Panc1 (cell line): ENCODE results near the gene CHRNG. TPM values are rescaled to one million over a fixed set of nuclear protein-coding genes. Genes with fewer than 3 reads are reported as not detected.
A peak's percentile ranks its signal among the peaks of the same experiment; 100 is the strongest.

Experiments
- ATAC-seq: fragments of 200-7000 bp; cut with Tn5 transposase; 2 replicates; pipeline ENCODE4 v1.9.1; 2020; ENCODE audit warnings: mild to moderate bottlenecking, moderate library complexity
- BruUV-seq: library from RNA; stranded (reverse); fragments of 400-500 nt; replicated peaks from 2 replicates; lab custom pipeline; 2021; lab: Mats Ljungman, UMichigan
- CTCF ChIA-PET: fragments of 300-600 bp; sonication (Branson Sonifier 250); formaldehyde crosslinking; loops from one replicate; lab custom pipeline; 2022; ENCODE audit warnings: antibody characterized with exemption; lab: Charles Lee
- POLR2A ChIA-PET: fragments of 300-600 bp; sonication (Branson Sonifier 250); formaldehyde crosslinking; loops from one replicate; lab custom pipeline; 2022; ENCODE audit warnings: antibody characterized with exemption; lab: Charles Lee
- DNase-seq: peaks from one replicate; pipeline ENCODE4 v3.0.0-alpha.2; 2010; ENCODE audit warnings: low read depth, low spot score
- H3K27ac ChIP-seq: 2 replicates; pipeline ENCODE4 v1.5.1; 2011; ENCODE audit warnings: mild to moderate bottlenecking, low read length, inconsistent platforms
- H3K27me3 ChIP-seq: fragments of 200-500 bp; sonication (Bioruptor generic); 2 replicates; pipeline ENCODE4 v1.6.0; 2014; ENCODE audit warnings: low read length, inconsistent platforms; ENCODE audit not compliant: control insufficient read depth, insufficient read depth
- H3K36me3 ChIP-seq: fragments of 200-500 bp; sonication (Bioruptor generic); 2 replicates; pipeline ENCODE4 v1.5.1; 2014; ENCODE audit warnings: inconsistent platforms, mild to moderate bottlenecking, low read length, moderate library complexity; ENCODE audit not compliant: control insufficient read depth, insufficient read depth
- H3K4me1 ChIP-seq: 2 replicates; pipeline ENCODE4 v1.5.1; 2011; ENCODE audit warnings: inconsistent platforms, mild to moderate bottlenecking, low read length, moderate library complexity; ENCODE audit not compliant: control insufficient read depth, insufficient read depth
- H3K4me3 ChIP-seq, 2 experiments: 2 replicates each; pipeline ENCODE4 v1.5.1; 2011 to 2012; ENCODE audit warnings: low read depth in 2 of 2, low read length in 2 of 2, mild to moderate bottlenecking in 2 of 2, inconsistent platforms in 1 of 2, moderate library complexity in 1 of 2
- H3K9me3 ChIP-seq: fragments of 200-500 bp; sonication (Bioruptor generic); 2 replicates; pipeline ENCODE4 v1.5.1; 2014; ENCODE audit warnings: low read depth, mild to moderate bottlenecking, inconsistent platforms, low read length, moderate library complexity; ENCODE audit not compliant: control insufficient read depth, insufficient read depth
- CTCF ChIP-seq: fragments of 450-650 bp; IDR thresholded peaks from 2 replicates; pipeline ENCODE4 v1.5.1; 2017; ENCODE audit warnings: mild to moderate bottlenecking
- POLR2AphosphoS5 ChIP-seq: IDR thresholded peaks from 2 replicates; pipeline ENCODE4 v1.6.1; 2012; ENCODE audit warnings: mild to moderate bottlenecking, low read depth, low read length, moderate library complexity
- REST ChIP-seq, 2 experiments: IDR thresholded peaks; 2 replicates each; pipeline ENCODE4 v1.6.1; 2011 to 2012; ENCODE audit warnings: low read depth in 2 of 2, control low read depth in 1 of 2, low read length in 1 of 2, mild to moderate bottlenecking in 1 of 2, moderate library complexity in 1 of 2; ENCODE audit not compliant: insufficient read depth in 1 of 2
- SIN3A ChIP-seq: IDR thresholded peaks from 2 replicates; pipeline ENCODE4 v1.6.1; 2012; ENCODE audit warnings: low read depth, mild to moderate bottlenecking, low read length, moderate library complexity, borderline replicate concordance; ENCODE audit not compliant: insufficient read depth
- TCF7L2 ChIP-seq: IDR thresholded peaks from 2 replicates; pipeline ENCODE4 v1.6.1; 2011; ENCODE audit warnings: mild to moderate bottlenecking, low read depth, low read length, inconsistent platforms
- in situ Hi-C: cut with HindIII; loops from 2 replicates; pipeline ENCODE4 v1.10.0; 2016; ENCODE audit warnings: low sequenced_read_pairs, low pct_unique_long_range_greater_than_20kb
- intact Hi-C: fragments of 100-400 bp; cut with micrococcal nuclease; formaldehyde crosslinking; loops from one replicate; pipeline ENCODE4 v1.10.0; 2022; ENCODE audit not compliant: unreplicated experiment
- total RNA-seq: library from RNA; stranded (reverse); gene quantifications from one replicate; pipeline ENCODE4 v1.2.1, GENCODE V29; 2021; ENCODE audit not compliant: unreplicated experiment

The CHRNG gene
- total RNA-seq, 1 experiment from 2014 or later: not detected

GRCh38 chr2:232556426-232556825 is 16.9 kb downstream of the CHRNG start:
- POLR2A ChIA-PET: no interaction called here

GRCh38 chr2:232562515-232563151 is 23.1 kb downstream of the CHRNG start:
- DNase-seq (no peak), ATAC-seq (peak; percentile 40; the same call in 1 of the 2 replicates)
- no peak overlapping the region for H3K27ac ChIP-seq
- in situ Hi-C loops (no loop called here), intact Hi-C loops (no loop called here)
- no peaks in the 10 kb centered on the region for H3K9me3 ChIP-seq
- peaks cover 29% of the 10 kb centered on the region for H3K36me3 ChIP-seq
- no TSS peak for BruUV-seq
- POLR2A ChIA-PET: interaction anchor here (0.5 kb wide), 1 partner anchor 52 kb away, joined by 4 read pairs; no protein-coding TSS in a partner anchor
- TF ChIP-seq CTCF (no peak), POLR2AphosphoS5 (no peak)
- CTCF ChIA-PET: no interaction called here
- H3K4me3 ChIP-seq: no peak overlapping the region
- no peaks in the 10 kb centered on the region for H3K27me3 ChIP-seq
- H3K4me1 ChIP-seq: no peaks in the 10 kb centered on the region

More at GRCh38 chr2:232556426-232556825, 16.9 kb downstream of the CHRNG start:
- no peak overlapping the region for H3K4me3 ChIP-seq
- in situ Hi-C loops: no loop called here
- no peaks in the 10 kb centered on the region for H3K9me3 ChIP-seq
- no TSS peak for BruUV-seq
- ATAC-seq (no peak), DNase-seq (no peak)
- TF ChIP-seq SIN3A (no peak), TCF7L2 (no peak), POLR2AphosphoS5 (no peak), REST (IDR thresholded peaks at IDR 0.05; ENCODE audit: insufficient read depth in 1 of 2, low read depth in 2 of 2, low read length in 1 of 2) (no peak), CTCF (no peak)
- H3K27ac ChIP-seq: no peak overlapping the region
- H3K4me1 ChIP-seq: peaks cover 6% of the 10 kb centered on the region; the same call in 1 of the 2 replicates
- H3K27me3 ChIP-seq: no peaks in the 10 kb centered on the region
- intact Hi-C loops: no loop called here
- CTCF ChIA-PET: no interaction called here
- peaks cover 22% of the 10 kb centered on the region for H3K36me3 ChIP-seq
